ENCODE measurements around the gene SURF4.
A peak's percentile ranks its signal among the peaks of the same experiment; 100 is the strongest.
"Not testable (repeated sequence)": the region's sequence is repeated elsewhere in the genome, so short reads cannot be mapped to it uniquely, and the experiment has no call there.

The SURF4 gene

DNA sequence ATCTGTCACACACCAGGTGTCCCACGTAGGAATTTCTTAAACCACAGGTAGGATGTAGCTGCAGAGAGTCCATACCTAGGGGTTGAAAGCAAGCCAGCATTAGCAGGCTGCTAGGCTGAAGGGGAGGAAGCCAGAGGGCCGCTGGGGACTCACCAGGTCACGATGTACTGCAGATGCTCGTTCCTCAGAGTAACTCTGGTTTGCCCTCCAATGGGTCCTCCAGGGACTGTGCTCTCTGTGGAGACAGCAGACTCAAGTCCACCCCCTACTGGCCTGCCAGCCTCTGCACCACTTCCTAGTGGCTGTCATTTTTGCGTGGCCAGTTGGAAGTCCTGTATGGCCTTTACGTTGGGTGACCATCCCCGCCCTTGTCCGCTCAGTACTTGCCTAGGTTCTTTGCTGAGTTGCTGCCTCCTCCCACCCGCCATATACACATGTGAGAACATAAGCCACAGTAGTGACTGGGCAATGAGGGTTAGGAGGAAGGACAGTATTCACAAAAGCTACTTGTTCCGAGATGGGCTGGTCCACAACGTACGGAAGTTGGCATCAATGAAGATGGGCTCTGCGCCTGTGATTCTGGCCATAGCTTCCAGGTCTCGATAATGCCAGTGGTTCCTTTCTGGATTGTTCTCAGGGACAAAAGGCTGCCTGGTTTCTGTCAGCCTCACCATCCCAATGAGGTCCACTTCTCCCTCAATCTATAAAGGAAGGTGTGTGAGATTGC, 23.8 kb downstream of the SURF4 start:
- DNase-seq (ENCODE audit: low spot score), result peak; percentile 74

DNA sequence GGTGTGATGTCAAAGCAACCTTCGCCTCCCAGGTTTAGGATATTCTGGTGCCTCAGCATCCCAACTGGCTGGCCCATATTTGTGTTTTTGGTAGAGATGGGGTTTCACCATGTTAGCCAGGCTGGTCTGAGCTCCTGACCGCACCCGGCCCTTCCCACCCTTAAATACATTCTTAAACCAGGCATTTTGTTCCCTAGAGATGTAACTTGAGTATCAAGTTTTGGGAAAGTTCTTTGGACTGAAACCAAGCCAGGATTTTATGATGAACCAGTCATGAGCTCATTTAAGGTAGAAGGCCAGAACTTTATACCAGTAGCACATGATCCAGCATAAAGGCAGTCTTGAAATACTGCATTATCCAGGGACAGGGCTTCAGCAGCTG, 24.3 kb downstream of the SURF4 start:
- no peak for DNase-seq (ENCODE audit: low spot score)

DNA sequence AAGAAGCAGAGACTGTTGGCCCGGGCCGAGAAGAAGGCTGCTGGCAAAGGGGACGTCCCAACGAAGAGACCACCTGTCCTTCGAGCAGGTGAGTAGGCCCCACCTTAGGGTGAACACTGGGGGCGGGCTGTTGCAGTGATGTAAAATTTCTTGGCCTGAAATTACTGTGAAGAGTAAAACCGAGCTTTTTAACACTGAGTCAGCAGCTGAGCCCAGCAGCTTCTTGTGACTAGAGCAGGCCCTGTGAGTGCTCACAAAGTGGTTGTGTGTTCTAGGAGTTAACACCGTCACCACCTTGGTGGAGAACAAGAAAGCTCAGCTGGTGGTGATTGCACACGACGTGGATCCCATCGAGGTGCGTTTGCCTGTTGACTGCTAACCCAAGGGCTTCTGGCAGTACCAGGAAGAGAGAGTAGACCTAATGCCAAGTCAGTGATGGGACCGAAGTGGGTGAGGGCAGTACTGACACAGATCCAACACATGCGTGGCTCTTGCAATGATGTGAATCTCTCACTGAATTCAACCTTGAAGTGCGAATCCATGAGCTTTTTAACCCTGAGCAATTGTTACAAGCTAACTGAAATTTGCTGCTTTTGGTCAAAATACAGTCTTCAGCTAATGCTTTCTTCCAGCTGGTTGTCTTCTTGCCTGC, 25.8 kb downstream of the SURF4 start:
- DNase-seq (ENCODE audit: low spot score), result no peak

DNA sequence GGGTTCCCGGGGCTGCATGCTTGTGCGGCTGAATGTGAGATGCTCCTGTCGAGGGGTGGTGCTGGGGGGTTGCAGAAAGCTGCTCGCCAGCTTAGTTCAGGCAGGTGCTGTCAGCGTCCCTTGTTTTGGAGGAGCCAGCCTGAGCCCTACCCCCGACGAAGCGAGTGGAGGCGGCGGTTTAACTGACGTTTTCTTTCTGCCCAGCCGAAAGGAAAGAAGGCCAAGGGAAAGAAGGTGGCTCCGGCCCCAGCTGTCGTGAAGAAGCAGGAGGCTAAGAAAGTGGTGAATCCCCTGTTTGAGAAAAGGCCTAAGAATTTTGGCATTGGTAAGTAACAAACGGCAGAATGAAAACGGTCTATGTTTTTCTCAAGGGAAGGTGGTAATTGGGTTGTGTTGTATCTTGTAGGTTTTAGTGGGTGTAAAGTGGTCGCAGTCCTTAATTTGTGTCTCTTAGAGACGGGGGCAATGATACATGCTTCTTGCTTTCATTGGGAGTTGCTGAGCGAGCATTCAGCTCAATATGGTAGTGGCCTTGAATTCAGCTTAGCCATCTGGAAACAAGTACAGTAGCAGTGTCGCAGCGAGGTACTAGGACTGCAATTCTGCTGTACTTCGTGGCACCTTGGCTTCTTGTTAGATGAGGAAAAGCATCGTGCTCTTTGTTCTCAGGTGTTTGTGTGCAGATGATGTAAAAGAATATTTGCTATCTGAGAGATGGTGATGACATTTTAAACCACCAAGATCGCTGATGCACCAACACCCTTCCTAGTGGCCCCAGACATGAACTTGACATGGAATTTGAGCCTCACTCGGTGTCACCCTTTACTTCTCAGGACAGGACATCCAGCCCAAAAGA, 26.9 kb downstream of the SURF4 start:
- DNase-seq (ENCODE audit: low spot score), result no peak

DNA sequence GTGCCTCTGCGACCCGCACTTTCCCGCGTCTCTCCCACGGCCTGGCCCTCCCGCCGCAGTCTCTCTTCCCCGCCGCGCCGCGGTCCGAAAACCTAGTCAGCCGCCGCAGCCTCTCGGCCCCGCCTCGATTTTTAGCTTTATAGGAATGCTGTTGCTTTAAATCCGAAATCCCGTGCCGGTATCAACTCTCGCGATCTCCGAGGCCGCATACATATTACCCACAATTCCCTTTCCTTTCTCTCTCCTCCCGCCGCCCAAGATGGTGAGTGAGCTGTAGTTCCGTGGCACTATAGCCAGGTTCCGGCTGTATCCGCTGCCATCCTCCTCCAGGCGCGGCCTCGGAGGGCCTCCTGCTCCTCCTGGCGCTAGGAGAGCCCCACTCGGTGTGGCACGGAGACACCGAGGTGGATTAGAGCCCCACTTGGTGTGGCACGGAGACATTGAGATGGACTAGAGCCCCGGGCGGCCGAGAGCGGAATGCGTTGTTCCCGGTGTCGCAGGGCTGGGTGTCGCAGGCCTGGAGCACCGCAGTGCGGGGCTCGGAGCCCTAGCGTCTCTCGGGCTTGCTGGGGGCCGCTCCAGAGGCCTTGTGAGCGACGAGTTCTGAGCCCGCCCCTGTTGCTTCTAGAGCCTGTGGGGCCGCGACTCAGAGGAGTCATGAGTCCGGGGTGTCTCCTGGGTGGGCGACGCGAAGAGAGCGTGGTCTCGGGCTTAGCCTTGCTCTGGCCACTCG, 27.7 kb downstream of the SURF4 start, which contains the start of the genes MED22 and RPL7A:
Gene MED22, minus strand, starts transcription at position 147 of the 733 bp plus-strand sequence. CDS start 1,469 bp downstream, outside the sequence.
Gene RPL7A, plus strand, starts transcription at position 234 of the 733 bp plus-strand sequence. Its CDS starts 26 bp downstream, at position 260.
- peak; percentile 93 for DNase-seq (ENCODE audit: low spot score)

DNA sequence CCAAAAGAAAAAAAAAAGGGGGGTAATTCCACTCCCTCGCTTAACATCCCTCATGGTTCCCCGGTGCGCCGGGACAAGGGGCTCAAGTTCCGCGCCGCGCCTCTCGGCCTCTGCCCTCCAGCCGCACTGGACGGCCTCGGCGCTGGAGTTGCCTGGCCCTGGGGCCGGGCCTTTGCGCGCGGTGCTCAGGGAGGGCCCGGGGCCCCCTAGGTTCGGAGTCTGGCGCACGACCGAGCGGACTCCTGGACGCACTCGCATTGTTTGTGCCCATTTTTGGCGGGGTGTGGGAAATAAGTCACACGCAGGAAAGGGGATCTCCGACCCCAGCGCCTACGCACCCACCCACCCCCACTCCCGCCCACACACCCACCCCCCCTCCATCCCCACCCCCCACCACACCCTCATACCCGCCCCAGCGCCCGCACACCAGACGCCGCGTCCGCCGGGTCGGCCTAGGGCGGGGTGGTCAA, 28.3 kb downstream of the SURF4 start:
- DNase-seq (ENCODE audit: low spot score), result no peak

DNA sequence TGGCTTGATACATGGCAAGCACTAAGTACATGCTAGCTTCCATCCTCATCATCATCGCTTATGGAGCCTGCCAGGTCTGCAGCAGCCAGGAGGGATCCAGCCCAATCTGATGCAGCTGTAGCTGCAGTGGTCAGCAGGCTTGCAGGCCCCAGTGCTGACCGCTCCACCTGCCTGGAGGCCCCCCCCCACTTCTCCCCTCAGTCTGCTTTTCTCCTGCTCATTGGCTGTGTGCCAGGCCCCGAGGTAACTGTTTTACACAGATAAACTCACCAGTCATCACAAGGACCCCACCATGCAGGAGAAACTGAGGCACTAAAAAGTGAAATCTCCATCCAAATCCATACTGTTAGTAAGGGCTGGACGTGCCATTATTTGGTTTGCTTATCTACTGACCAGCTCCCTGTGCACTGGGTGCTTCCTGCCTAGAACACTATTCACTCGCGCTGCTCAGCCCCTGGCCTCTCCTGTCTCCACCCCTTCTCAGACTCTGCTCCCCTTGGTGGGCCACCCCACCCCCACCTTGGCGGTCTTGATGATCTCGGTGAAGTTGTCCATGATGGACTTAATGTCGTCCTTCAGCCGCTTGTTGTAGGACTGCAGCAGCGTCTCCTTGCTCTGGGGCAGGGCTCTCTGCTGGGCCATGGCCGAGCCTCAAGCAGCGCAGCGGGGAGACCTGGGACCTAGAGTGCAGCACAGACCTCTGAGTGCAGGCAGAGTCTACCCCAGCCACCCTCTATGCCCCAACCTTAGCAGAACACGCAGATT, 29.7 kb downstream of the SURF4 start:
- no peak for DNase-seq (ENCODE audit: low spot score)

DNA sequence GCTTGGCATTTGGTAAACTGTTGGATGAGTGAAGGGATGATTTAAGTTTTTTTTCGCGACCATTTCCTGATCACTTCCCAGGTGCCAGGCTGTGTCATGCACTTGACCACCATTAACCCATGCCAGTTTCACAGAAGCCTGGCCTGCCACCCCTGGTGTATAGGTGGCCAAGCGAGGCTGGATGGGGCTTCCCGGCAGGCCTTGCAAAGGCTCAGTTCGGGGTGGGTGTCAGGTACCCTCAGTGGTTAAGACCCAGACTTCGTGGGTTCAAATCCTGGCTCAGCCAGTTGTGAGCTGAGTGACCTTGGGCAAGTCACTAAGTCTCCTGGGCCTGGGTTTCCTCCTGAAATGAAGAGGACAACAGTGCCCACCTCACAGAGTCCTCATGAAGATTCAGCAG, 30.3 kb downstream of the SURF4 start:
- DNase-seq (ENCODE audit: low spot score), result no peak

DNA sequence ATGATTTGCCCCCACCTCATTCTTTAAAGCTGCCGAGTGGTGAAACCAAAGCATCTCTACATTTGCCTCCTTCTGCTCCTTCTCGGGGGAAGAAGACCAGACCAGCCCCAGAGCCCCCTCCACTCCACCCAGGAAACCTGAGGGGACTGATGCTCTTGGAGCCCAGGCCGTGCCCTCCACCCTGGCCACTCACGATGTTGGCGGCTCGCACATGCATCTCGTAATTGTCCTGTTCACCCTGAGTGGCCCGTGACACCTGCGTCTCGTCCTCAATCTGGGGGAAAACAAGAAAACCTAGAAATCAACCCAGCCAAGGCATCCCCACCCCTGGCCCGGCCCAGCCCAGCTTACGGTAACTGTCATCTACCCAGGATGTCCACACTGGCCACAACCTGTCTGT, 30.9 kb downstream of the SURF4 start:
- no peak for DNase-seq (ENCODE audit: low spot score)

DNA sequence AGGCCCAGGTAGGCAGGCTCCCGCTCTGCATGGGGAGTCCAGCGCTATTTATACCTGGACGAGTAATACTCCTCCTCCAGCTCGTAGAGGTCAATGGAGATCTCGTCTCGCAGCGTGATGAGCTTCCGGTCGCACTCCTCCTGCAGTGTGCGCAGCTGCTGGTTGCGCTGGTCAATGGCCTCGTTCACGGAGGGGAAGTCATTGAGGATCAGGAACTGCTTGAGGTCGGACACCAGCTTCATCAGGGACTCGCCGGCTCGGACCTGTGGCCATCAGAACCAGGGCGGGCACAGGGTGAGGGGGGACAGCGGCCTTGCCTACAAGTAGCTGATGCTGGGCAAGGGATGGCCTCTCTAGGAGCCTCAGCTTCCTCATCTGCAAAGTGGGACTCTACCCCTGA, 31.8 kb downstream of the SURF4 start:
- no peak for DNase-seq (ENCODE audit: low spot score)

DNA sequence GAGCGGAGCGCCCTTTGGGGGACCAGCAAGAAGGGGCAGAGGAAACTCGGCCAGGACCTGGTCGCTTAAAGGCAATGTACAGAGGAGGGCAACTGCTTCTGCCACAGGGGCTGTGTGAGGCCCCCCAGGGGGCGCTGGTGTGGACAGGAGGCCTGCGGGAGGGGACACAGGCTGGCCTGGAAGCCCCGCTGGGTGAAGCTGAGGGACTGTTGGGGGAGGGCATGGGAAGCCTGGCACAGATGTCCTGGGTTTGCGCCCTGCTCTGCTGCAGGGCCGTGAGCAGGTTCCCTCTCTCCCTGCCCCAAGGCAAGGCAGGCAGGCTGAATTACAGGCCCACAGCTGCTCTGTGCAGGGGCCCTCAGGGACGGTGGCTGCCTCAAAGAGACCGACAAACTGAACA, 33.3 kb downstream of the SURF4 start:
- DNase-seq (ENCODE audit: low spot score), result no peak

DNA sequence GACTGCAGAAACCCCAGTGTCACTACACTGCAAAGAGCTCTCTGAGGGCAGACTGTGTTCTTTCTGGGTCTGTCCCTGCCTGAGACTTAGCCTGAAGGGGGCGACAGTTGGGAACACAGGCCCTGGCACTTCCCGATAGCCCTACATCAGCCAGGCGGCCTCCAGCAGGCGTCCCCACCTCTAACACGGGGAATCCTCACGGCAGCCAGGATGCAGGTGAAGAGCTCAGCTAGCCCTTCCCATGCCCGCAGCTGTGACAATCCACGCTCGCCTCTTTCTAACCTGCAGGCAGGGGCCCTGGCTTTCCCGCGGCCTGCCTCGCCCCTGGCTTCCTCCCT, 33.8 kb downstream of the SURF4 start:
- DNase-seq (ENCODE audit: low spot score), result peak; percentile 60

DNA sequence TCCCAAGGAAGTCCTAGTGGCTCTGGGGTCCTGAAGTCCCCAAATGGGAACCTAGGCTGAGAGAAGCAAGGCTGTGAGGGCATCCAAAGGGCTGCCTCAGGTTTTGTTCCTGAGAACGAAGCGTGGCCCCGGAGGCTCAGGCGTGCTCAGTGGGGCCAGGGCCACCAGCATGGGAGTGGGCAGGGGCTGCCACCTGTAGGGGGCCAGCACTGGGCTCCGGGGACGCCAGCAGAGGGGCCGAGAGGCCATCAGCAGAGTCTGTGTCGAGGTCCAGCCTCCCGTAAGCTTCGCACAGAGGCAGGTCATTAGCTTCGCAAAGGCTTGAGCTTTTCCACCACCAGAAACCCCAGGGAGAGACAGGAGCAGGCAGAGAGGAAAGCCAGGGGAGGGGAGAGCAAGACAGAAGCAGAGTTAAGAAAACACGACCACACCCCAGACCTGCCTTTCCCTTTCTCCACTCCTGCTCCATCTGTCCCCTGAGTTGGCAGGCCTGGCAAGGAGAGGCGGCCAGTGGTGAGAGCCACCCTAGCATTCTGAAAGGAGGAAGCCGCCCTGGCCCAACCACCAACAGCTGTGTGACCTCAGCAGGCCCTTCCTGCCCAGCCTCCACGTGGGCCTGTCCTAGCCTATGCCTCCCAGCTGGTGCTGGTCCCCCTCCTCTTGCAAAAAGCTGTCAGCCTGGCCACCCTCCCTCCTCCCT, 34.3 kb downstream of the SURF4 start:
- DNase-seq (ENCODE audit: low spot score), result no peak

DNA sequence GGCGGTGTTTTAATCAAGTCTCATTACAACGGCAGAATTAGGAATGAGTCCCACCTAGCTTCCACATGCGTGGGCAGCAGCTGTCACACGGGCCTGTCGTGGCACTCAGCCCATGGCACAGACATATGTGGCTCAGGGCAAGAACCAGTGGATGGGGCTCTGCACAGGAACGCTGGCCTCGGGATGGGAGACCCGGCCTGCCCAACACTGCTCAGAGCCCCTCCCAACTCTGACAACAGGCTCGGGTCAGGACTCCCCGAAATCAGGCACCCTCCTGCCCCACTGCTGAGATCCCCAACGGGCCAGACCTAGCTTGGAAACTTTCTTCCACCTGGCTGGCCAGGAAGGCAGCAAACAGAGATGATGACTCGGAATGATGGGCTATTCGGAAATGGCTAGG, 34.9 kb downstream of the SURF4 start:
- DNase-seq (ENCODE audit: low spot score), result no peak

DNA sequence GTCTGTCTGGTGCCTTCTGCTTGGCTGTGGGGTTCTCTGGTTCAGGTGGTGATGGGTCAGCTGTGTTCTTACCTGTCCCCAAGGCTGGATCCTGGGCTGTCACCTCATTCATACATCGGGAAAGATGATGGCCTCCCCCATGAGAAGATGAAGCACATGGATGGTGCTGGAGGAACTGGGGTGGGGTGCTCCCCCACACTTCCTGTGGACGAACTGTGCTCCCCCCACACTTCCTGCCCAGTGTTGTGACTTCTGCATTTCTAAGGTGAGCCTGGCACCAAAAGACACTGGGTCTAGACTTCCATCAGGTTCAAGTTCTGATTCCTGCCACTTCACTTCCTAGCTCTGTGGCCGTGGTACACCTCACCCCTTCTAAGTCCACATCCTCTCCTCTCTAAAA, 35.6 kb downstream of the SURF4 start:
- DNase-seq (ENCODE audit: low spot score), result no peak

DNA sequence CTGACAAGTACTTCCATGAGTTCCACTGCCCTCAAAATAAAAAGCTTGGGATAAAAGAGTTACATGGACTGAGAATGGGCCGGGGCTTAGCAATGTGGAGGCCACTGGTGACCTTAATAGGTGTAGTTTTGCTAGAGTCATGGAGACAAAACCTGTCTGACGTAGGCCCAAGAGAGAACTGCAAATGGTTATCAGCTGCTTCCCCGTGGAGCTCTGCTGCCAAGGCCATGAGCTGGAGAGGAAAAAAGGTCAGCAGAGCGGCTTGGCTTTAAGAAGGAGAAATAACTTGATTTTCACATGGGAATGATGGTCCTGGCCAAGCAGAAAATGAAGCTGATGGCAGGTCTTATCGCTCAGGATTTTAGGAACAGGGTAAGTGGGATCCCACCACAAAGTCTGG, 36.2 kb downstream of the SURF4 start:
- DNase-seq (ENCODE audit: low spot score), result no peak

DNA sequence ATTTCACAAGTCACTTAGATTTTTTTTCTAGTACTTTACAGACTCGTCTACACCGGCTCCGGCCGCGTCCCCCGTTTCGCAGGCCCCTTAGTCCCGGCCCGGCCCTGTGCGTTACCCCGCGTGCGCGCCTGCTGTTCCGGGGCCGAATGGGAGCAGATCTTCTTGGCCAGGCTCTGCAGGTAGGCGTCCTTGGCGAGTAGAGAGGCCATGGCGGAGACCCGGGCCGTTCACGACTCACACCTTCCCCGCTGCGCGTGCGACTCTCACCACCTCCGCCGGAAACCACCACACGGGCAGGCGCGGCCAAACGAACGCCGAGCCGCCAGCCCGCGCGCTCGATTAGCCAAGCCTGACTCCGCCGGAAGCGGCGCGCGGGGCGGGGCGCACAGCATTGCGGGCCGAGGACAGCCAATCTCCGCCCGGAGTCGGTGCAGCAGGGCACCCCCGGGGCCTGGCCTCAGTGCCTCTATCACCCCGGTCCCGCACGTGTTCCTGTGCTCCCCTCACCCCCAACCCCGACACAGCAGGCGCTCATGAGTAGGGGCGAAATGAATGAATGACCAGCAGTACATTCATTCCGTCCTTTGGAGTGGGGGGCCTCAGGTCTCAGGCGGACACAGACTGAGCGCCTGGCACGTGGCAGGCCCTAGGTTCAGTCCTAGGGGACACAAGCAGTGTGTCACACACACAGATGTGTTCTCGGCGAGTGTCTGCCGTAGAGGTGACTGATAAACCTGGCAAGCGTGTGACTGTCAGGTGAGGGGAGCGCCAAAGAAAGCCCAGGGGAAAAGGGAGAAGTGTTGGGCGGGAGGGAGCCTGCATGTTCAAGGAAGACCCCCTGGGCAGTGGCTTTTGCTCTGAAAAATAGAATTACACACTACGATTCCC, 39.7 kb downstream of the SURF4 start, which contains the start of gene SURF6:
Gene SURF6, minus strand, starts transcription at position 265 of the 888 bp plus-strand sequence. Its CDS starts 56 bp downstream, at position 209.
- peak; percentile 94 for DNase-seq (ENCODE audit: low spot score)

DNA sequence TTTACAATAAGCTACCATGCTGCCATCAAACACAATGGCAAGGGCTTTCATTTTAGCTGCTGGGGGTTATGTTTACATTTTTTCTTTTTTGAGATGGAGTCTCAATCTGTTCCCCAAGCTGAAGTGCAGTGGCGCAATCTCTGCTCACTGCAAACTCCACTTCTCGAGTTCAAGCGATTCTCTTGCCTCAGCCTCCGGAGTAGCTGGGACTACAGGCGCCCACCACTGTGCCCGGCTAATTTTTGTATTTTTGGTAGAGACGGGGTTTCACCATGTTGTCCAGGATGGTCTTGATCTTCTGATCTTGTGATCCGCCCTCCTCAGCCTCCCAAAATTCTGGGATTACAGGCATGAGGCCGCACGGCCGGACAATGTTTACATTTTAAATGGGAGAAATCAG, 41.0 kb downstream of the SURF4 start:
- not testable (repeated sequence) for DNase-seq (ENCODE audit: low spot score)

DNA sequence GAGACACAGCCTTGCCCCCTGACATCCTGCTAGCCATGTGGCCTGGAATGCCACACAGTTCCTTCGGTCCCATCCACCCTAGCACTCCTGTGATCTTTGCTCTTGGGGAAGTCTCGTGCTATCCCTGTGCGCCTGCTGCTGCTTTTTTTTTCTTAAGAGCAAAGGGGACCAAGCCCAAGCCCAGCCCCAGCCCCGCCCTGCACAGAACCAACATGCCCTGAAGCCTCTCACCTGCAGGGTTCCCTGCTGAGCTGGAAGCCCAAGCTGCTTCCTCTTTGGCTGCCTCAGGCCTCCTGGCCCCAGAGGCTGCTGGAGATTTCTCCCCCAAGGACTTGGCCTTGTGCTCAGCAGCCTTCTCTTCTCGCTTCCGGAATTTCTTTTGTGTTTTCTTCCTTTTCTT, 41.7 kb downstream of the SURF4 start:
- no peak for DNase-seq (ENCODE audit: low spot score)

Measured in HuH-7 (cell line).